Neuron (in vitro differentiated cells): ENCODE results near the gene KANK2.
"Not testable (repeated sequence)": the region's sequence is repeated elsewhere in the genome, so short reads cannot be mapped to it uniquely, and the experiment has no call there.

Experiments
- H2AFZ ChIP-seq: one replicate; pipeline ENCODE4 v1.6.1; 2013; ENCODE audit warnings: low read depth, mild to moderate bottlenecking, inconsistent platforms, low read length, moderate library complexity
- H3K27me3 ChIP-seq: one replicate; pipeline ENCODE4 v1.6.1; 2013; ENCODE audit warnings: low read length; ENCODE audit not compliant: insufficient read depth
- H3K36me3 ChIP-seq: one replicate; pipeline ENCODE4 v1.6.1; 2013; ENCODE audit warnings: low read length; ENCODE audit not compliant: insufficient read depth
- H3K4me1 ChIP-seq: one replicate; pipeline ENCODE4 v1.6.1; 2013; ENCODE audit warnings: low read length; ENCODE audit not compliant: insufficient read depth
- H3K4me3 ChIP-seq: 2 replicates; pipeline ENCODE4 v1.5.1; 2013; ENCODE audit warnings: mild to moderate bottlenecking, low read length, moderate library complexity
- H3K9me3 ChIP-seq: one replicate; pipeline ENCODE4 v1.6.1; 2013; ENCODE audit warnings: low read length

The KANK2 gene

GRCh38 chr19:11182994-11183393, 14.4 kb downstream of the KANK2 start:
- Histone ChIP-seq H3K36me3 (peaks cover 4% of the 10 kb centered on the region), H3K4me3 (no peak overlapping the region), H3K9me3 (peaks cover 4% of the 10 kb centered on the region), H3K27me3 (no peaks in the 10 kb centered on the region), H2AFZ (no peak overlapping the region), H3K4me1 (no peaks in the 10 kb centered on the region)

DNA sequence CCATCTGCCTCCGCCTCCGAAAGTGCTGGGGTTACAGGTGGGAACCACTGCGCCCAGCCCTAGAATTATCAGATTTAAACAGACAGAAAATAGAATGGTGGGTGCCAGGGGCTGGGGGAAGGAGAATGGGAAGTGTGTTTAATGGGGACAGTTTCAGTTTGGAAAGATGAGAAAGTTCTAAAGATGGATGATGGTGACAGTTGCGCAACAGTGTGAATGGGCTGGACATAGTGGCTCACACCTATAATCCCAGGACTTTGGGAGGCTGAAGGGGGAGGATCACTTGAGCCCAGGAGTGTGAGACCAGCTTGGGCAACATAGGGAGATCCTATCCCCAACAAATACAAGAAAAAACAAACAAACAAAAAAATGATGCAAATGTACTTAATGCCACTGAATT, 15.9 kb downstream of the KANK2 start:
- Histone ChIP-seq H3K4me3 (no peak overlapping the region), H3K27me3 (no peaks in the 10 kb centered on the region), H3K4me1 (no peaks in the 10 kb centered on the region), H2AFZ (no peak overlapping the region), H3K9me3 (peaks cover 4% of the 10 kb centered on the region), H3K36me3 (peaks cover 11% of the 10 kb centered on the region)

- H3K36me3 ChIP-seq, result peaks cover 12% of the 10 kb centered on the region
- H3K27me3 ChIP-seq, H3K4me1 ChIP-seq, H2AFZ ChIP-seq, H3K9me3 ChIP-seq, H3K4me3 ChIP-seq: not testable (repeated sequence)
Measured at GRCh38 chr19:11180975-11181374, 16.4 kb downstream of the KANK2 start.

DNA sequence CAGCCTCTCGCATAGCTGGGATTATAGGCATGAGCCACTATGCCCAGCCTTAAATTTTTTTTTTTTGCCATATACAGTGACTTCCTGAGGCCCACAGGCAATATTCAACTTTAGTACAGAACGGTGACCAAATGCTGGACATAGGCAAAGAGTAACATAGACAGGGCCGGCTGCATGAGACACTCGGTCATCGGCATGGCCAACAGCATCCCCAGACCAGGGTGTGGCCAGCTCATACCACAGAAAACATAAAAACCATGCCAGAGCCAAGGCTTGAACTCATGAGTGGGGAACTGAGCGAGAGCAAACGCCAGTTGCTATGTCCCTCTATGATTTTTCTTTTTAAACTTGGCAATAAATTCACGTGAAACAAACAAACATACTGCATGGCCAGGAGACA, 17.0 kb downstream of the KANK2 start:
- Histone ChIP-seq H3K27me3 (no peaks in the 10 kb centered on the region), H3K4me1 (no peaks in the 10 kb centered on the region), H2AFZ (no peak overlapping the region), H3K9me3 (peaks cover 4% of the 10 kb centered on the region), H3K36me3 (peaks cover 12% of the 10 kb centered on the region), H3K4me3 (no peak overlapping the region)

GRCh38 chr19:11179716-11180297, 17.5 kb downstream of the KANK2 start:
- Histone ChIP-seq H3K4me1 (no peaks in the 10 kb centered on the region), H2AFZ (no peak overlapping the region), H3K4me3 (no peak overlapping the region), H3K27me3 (no peaks in the 10 kb centered on the region), H3K36me3 (peaks cover 14% of the 10 kb centered on the region), H3K9me3 (peaks cover 4% of the 10 kb centered on the region)

DNA sequence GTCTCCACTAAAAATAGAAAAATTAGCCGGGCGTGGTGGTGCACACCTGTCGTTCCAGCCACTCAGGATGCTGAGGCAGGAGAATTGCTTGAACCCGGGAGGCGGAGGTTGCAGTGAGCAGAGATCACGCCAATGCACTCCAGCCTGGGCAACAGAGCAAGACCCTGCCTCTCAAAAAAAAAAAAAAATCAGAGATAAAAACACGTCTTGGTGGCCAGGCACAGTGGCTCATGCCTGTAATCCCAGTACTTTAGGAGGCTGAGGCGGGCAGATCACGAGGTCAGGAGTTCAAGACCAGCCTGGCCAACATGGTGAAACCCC, 18.2 kb downstream of the KANK2 start:
- not testable (repeated sequence) for H3K4me3 ChIP-seq, H3K27me3 ChIP-seq, H3K4me1 ChIP-seq, H3K9me3 ChIP-seq, H2AFZ ChIP-seq
- H3K36me3 ChIP-seq, result peaks cover 19% of the 10 kb centered on the region

GRCh38 chr19:11177592-11177991, 19.8 kb downstream of the KANK2 start:
- H2AFZ ChIP-seq, result no peak overlapping the region
- H3K4me3 ChIP-seq, result no peak overlapping the region
- H3K4me1 ChIP-seq, result no peaks in the 10 kb centered on the region
- no peaks in the 10 kb centered on the region for H3K9me3 ChIP-seq
- H3K36me3 ChIP-seq, result peaks cover 30% of the 10 kb centered on the region
- no peaks in the 10 kb centered on the region for H3K27me3 ChIP-seq

- no peak overlapping the region for H3K4me3 ChIP-seq
- H3K36me3 ChIP-seq, result peaks cover 34% of the 10 kb centered on the region
- H3K4me1 ChIP-seq, result no peaks in the 10 kb centered on the region
- no peak overlapping the region for H2AFZ ChIP-seq
- no peaks in the 10 kb centered on the region for H3K9me3 ChIP-seq
- no peaks in the 10 kb centered on the region for H3K27me3 ChIP-seq
Measured at GRCh38 chr19:11176466-11177193, 20.7 kb downstream of the KANK2 start.

DNA sequence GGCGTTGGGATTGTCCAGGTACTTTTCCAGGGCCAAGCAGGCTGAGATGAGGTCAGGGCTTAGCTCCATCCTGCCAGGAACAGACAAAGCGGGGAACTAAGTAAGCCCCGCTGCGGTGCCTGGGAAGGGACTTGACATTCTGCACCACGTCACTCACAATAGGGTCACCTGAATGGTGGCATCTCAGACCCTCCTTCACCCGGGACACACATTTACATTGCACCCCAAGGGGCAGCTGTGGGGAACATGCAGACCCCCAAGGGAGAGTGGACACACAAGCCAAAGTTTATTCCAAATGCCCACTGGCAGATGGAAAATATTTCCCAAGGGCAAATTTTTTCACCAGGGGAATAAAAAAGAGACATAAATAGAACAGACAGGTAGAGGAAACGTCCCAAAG, 21.4 kb downstream of the KANK2 start:
- Histone ChIP-seq H3K9me3 (no peaks in the 10 kb centered on the region), H3K36me3 (peaks cover 34% of the 10 kb centered on the region), H2AFZ (no peak overlapping the region), H3K4me3 (no peak overlapping the region), H3K27me3 (no peaks in the 10 kb centered on the region), H3K4me1 (no peaks in the 10 kb centered on the region)

DNA sequence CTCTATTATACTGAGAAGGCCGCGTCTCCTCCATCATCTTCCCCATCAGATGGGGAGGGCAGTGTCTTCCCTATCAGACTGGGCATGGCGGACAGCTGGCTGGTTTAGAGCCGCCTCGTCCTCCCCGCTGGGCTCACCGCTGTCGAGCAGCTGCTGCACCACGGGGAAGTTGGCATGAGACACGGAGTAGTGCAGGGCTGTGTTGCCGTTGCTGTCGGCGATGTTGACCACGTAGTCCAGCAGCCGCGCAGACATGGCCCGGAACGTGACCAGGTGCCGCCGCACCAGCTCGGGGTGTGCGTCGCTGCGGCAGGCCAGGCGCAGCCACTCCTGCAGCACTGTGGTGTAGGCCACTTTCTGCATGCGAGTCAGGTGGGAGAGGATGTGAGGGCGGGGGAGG, 23.0 kb downstream of the KANK2 start:
- no peaks in the 10 kb centered on the region for H3K4me1 ChIP-seq
- no peak overlapping the region for H2AFZ ChIP-seq
- H3K4me3 ChIP-seq, result no peak overlapping the region
- no peaks in the 10 kb centered on the region for H3K27me3 ChIP-seq
- peaks cover 42% of the 10 kb centered on the region for H3K36me3 ChIP-seq
- no peaks in the 10 kb centered on the region for H3K9me3 ChIP-seq

DNA sequence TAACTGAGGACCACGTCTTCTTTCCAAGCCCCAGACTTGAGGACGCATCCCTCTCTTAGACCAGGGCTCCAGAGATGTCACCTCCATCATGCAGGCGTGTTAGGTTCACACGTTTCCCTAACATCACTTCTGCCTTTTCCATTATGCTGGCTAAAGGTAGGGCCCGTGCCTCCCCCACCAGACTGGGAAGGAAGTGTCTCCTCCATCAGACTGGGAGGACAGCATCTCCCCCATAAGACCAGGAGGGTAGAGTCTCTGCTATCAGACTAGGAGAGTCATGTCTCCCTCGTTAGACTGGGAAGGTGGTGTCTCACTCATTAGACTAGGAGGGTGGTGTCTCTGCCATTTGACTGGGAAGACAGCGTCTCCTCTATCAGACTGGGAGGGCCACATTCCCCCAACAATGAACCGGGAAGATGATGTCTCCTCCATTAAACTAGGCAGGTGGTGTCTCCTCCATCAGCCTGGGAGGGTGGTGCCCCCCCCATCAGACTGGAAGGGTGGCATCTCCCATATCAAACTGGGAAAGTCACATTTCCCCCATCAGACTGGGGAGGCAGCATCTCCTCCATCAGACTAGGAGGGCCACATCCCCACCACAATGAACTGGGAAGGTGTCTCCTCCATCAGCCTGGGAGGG, 23.7 kb downstream of the KANK2 start:
- no peaks in the 10 kb centered on the region for H3K27me3 ChIP-seq
- H3K4me1 ChIP-seq, result no peaks in the 10 kb centered on the region
- H3K36me3 ChIP-seq, result peaks cover 42% of the 10 kb centered on the region
- H3K9me3 ChIP-seq, result no peaks in the 10 kb centered on the region
- H3K4me3 ChIP-seq, result no peak overlapping the region
- H2AFZ ChIP-seq, result no peak overlapping the region

GRCh38 chr19:11172576-11172975, 24.8 kb downstream of the KANK2 start:
- no peaks in the 10 kb centered on the region for H3K27me3 ChIP-seq
- no peaks in the 10 kb centered on the region for H3K9me3 ChIP-seq
- no peak overlapping the region for H2AFZ ChIP-seq
- H3K4me1 ChIP-seq, result no peaks in the 10 kb centered on the region
- peaks cover 37% of the 10 kb centered on the region for H3K36me3 ChIP-seq
- H3K4me3 ChIP-seq, result no peak overlapping the region

- no peak overlapping the region for H2AFZ ChIP-seq
- no peaks in the 10 kb centered on the region for H3K4me1 ChIP-seq
- no peaks in the 10 kb centered on the region for H3K9me3 ChIP-seq
- no peak overlapping the region for H3K4me3 ChIP-seq
- no peaks in the 10 kb centered on the region for H3K27me3 ChIP-seq
- peaks cover 33% of the 10 kb centered on the region for H3K36me3 ChIP-seq
Measured at GRCh38 chr19:11171144-11171543, 26.2 kb downstream of the KANK2 start.
